GM08714 (cell line): ENCODE results near the gene HOXD8.

ENCODE experiments used
- H3K4me3 ChIP-seq: fragments of 200-500 bp; sonication (Bioruptor generic); 2 replicates; pipeline ENCODE4 v1.5.1; 2014; ENCODE audit warnings: mild to moderate bottlenecking, low read length, inconsistent platforms
- ZNF274 ChIP-seq: IDR thresholded peaks from 2 replicates; pipeline ENCODE4 v1.6.1; 2012; ENCODE audit warnings: mild to moderate bottlenecking, low read depth, low read length

Gene HOXD8

DNA sequence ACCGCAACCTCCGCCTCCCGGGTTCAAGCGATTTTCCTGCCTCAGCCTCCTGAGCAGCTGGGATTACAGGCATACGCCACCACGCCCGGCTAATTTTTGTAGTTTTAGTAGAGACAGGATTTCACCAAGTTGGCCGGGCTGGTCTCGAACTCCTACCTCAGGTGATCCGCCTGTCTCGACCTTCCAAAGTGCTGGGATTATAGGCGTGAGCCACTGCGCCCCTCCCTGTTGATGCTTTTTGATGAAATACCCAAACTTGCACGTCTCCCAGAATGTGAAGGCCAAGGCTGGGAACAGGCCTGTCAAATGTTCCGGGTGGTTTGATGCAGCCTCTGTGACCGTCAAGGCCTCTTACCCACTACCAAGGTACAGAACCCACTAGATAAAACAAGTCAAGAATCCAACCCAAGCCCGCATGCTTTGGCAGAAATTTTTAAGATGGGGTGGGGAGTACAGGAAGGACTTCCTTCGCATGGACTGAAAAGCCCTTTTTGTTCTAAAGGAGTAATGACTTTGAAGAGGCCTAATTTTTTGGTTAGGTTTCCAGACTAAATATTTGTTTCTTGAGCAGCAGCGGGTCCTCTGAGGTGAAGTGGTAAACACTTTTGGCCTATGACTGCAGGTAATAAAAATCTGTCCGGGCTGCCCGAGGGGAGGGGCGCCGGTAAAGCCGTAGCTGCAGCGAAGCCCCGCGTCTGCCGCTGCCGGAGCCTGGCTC lies 42.0 kb upstream of the HOXD8 start:
- H3K4me3 ChIP-seq: no peak overlapping the region
- TF ChIP-seq ZNF274: no peak

DNA sequence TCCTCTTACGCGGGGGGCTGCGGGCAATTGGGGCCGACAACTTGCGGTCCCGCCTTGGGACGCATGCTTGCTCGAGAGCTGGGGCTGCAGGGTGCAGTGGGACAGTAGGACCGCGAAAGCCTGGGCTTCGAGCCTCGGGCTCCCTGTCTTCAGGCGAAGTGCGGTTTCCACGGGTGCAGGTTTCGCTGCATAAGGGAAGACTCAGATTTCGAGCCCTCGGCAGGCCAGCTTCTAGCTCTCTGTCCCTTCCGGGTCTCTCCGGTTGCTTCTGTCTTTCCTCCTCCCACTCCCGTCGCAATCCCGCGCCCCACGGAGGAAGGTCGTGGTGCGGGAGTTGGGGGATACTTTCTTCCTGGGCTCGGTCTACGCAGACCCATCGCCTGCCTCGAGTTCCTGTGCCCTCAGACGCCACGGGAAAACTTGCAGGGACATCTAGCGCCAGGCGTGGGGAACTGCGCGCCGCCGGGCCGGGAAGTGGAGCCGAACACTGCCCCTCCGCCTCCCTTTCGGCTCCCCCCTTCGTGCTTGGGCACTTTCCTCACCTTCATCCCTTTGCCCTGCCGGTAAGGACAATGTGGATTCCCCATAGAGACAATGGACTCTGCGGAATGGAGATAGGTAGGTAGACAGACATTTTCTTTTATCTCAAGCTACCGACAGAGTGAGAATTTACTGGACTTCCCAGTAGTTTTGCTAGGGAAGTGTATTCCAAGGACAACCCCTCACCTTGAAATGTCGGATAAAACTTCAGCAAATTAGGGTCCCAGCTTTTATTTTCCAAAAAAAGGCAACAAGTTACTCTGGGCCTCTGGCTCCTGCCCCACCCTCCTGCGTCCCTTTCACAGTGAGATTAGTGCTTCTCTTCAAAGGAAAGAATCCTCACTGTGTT lies 41.2 kb upstream of the HOXD8 start:
- no peak overlapping the region; the same call in 1 of the 2 replicates for H3K4me3 ChIP-seq

DNA sequence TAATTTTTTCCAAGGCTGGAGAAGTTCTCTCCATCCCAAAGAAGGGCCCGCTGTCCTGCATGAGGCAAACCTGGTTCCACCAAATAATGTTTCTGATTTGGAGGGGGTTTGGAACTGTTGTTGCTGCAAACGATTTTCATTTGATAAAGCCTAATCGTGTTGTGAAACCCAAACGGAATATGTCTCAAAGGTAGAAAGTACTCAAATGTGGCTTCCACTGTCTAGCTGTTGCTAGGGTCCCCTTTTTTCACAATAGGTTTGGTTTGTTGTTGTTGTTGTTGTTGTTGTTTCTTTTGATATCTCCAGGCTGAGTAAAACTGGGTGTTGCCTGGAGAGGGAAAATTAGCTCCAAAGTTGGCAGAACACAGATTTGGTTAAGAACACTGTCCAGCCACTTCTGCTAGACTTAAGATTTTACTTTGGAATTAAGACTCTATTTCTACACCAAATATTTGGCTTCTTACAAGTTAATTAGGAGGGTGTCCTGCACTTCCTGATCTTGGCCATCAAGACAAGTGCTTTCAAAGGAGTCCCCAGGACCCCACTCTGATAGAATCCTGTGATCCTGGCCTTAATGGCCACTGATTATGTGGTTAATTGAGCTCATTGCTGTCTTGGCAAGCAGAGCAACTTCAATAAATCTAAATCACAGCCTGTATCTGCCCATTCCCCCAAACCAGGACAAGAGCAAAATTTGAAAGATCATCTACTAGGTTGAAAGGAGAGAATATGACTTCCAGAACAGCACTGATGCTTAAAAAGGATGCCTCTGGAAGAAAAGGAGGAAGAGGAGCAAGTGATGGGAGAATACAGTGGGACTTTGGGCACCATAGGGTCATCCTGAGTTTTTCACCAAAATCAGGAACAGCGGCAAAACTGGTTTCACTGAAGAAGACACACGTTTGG lies 40.3 kb upstream of the HOXD8 start:
- no peak for TF ChIP-seq ZNF274
- no peak overlapping the region for H3K4me3 ChIP-seq

More for the DNA sequence above, 41.2 kb upstream of the HOXD8 start:
- no peak for TF ChIP-seq ZNF274

DNA sequence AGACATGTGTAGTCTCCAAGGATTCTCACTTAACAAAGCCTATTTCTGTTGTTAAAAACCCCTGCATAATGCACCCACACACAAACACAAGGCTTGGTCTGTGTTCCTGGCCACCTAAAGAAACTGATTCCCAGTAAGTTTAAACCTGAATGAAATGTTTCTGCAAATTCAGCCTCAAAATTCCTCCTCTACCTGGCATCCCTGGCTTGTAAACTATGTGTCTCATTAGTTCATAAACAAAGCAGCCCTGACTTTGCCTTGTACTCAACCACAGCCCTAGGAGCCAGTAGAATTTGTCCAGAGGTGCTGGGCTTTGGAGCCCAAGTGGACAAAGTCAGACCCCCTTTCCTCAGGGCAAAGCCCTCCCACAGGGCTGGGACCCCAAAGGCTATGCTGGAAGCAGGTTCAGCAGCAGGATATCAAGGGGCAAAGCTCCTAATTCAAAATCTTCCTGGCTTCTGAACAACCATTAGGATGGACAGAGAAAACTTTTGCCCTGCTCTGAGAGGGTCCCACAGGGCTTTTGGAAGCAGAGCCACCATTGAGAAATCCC lies 39.6 kb upstream of the HOXD8 start:
- no peak for TF ChIP-seq ZNF274
- no peak overlapping the region for H3K4me3 ChIP-seq

DNA sequence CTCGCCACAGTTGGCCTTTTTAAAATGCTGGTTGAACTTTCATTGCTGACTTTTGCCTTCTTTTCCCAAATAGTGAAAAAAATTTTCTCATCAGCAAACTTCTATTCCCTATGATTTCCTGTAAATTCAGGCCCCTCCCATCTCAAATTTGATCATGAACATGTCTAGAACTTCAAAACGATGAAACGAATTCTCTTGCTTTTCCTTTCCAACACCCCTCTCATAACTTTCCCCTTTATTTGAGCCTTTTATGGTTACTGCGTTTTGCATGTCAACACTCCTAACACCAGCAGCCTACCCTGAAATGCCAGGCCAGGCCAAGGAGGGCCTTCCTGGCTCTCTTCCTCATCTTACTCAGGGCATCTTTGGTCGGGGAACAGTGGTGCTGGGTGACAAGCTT lies 38.6 kb upstream of the HOXD8 start:
- TF ChIP-seq ZNF274: no peak
- no peak overlapping the region for H3K4me3 ChIP-seq

DNA sequence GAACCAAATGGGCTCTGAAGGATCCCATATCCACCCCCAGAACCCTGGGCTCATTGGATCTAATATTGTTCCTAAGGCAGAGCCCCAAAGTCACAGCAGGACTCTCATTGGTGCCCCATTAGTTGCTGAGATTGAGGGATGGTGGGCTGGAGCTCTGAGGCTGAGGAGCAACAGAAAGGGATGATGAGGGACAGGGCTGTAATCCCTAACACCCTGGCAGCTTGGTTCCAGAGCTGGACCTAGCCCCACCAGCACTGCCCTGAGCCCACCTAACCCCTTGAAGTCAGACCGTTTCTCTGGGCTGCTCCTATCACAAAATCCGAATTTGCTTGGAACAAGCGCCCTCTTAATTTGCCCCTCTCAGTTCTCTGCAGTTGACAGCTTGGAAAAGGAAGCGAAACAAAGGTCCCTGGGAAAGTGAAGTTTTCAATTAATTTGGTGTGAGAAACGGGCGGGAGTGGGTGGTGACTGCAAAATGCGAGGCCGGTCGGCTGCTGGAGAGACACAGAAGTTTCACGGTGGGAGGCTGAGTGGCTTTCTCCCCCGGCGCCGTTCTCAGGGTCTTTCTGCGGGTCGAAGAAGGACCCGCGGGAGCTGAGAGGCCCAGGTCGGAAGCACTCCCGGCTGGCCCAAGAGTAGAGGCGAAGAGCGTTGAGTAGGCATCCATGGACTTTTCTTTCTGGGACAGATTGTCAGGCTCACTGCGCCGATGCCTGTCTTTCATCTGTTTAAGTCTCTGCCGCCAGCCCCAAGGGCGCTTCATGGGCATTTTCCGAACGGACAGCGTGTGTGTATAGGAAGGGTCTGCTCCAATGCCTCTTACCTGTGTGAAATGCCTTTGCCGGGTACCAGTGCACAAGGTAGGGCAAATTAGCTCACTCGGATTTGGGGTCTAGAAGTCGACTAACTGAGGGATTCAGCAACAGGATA lies 37.9 kb upstream of the HOXD8 start:
- TF ChIP-seq ZNF274: no peak
- no peak overlapping the region for H3K4me3 ChIP-seq

DNA sequence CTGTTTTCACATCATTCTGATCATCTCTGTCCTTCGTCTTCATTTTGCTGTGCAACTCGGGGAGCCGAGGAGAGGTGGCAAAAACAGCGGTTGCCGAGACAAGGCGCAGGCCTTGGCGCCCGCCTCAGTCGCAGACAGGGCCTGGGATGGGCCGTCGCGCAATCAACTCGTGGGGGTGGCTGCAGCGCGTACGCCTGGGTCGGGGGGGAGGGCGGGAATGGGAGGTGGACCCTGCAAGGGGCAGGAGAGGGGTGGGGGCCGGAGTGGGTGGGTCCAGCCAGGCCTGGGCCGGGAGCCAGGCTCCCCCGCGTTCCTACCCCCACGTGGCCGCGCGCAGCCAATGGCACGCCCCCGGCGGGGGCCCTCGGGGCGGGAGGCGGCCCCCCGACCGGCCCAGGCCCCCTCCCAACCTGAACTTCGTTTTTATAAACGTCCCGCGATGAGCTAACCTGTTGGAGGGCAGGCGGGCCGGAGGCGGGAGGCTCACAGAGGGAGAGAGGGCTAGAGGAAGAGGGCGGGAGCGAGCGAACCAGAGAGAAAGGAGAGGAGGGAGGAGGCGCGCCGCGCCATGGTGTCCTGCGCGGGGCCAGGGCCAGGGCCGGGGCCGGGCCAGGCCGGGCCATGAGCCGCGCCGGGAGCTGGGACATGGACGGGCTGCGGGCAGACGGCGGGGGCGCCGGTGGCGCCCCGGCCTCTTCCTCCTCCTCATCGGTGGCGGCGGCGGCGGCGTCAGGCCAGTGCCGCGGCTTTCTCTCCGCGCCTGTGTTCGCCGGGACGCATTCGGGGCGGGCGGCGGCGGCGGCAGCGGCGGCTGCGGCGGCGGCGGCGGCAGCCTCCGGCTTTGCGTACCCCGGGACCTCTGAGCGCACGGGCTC lies 37.0 kb upstream of the HOXD8 start, which contains the start of gene HOXD13:
Gene HOXD13 (plus strand): TSS at position 452 of the 875 bp plus-strand sequence. CDS start 170 bp downstream, at position 622.
- peak within 1 kb of the TSS; percentile 13; the same call in 1 of the 2 replicates for H3K4me3 ChIP-seq

DNA sequence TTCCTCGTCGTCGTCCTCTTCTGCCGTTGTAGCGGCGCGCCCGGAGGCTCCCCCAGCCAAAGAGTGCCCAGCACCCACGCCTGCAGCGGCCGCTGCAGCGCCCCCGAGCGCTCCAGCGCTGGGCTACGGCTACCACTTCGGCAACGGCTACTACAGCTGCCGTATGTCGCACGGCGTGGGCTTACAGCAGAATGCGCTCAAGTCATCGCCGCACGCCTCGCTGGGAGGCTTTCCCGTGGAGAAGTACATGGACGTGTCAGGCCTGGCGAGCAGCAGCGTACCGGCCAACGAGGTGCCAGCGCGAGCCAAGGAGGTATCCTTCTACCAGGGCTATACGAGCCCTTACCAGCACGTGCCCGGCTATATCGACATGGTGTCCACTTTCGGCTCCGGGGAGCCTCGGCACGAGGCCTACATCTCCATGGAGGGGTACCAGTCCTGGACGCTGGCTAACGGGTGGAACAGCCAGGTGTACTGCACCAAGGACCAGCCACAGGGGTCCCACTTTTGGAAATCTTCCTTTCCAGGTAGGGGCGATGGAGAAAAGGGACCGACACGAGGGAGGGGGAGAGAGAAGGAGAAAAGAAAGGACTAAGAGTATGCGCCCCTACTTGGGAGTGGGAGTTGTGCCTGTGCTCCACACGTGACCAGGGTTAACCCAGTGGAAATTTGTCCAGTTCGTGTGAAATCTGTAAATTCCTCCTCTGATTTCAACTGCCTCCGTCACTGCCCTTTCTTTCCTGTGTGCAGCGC lies 36.2 kb upstream of the HOXD8 start:
- TF ChIP-seq ZNF274: no peak
- H3K4me3 ChIP-seq: peak overlapping the region; percentile 13; the same call in 1 of the 2 replicates

More for the DNA sequence above, 37.0 kb upstream of the HOXD8 start, which contains the start of gene HOXD13:
- no peak for TF ChIP-seq ZNF274

DNA sequence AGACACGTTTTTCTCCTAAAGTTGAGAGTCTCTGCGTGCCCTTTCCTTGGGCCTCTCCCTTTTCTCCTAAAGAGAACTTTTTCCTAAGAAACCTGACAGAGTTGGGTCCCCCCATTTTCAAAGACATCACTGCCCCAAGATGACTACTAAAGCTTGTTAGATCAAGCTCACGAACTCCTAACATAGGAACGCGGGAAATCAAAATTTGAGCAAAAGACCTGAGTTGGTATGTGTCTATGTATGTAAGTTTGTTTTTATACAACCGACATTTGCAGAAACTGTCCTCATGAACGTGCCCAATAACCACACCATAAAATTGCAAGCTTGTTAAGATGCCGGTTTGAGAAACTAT lies 35.6 kb upstream of the HOXD8 start:
- H3K4me3 ChIP-seq: no peak overlapping the region
- no peak for TF ChIP-seq ZNF274

DNA sequence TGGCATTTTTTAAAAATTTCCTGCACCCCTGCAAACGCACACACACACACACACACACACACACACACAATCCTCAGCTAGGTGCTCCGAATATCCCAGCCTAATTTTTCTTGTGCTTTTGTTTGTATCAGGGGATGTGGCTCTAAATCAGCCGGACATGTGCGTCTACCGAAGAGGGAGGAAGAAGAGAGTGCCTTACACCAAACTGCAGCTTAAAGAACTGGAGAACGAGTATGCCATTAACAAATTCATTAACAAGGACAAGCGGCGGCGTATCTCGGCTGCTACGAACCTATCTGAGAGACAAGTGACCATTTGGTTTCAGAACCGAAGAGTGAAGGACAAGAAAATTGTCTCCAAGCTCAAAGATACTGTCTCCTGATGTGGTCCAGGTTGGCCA lies 35.2 kb upstream of the HOXD8 start:
- H3K4me3 ChIP-seq: no peak overlapping the region

DNA sequence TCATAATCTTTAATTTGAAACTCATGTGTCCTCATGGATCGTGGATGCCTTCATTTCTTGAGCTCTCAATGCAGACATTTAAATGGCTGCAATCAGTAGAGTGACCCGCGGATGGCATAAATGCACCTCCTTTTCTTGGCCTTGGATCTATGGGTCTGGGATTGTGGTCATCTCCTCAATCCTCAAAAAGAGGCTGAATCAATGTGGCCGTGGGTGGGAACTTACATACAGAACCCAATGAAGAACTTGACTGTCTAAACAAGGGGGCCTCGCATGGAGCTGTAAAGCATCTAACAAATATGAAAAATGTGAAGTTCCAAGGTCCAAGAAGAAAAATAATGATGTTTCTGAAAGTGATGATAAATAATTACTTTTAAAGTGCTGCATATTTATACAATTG lies 34.1 kb upstream of the HOXD8 start:
- no peak overlapping the region for H3K4me3 ChIP-seq
- no peak for TF ChIP-seq ZNF274

More for the DNA sequence above, 35.2 kb upstream of the HOXD8 start:
- TF ChIP-seq ZNF274: no peak
